GM21619 (cell line): Measurements from ENCODE around the gene COQ10A.
"Not testable (repeated sequence)": the region's sequence is repeated elsewhere in the genome, so short reads cannot be mapped to it uniquely, and the experiment has no call there.

Experiments used
- ATAC-seq: cut with Tn5 transposase; IDR thresholded peaks from one replicate; pipeline ENCODE4 v1.9.1; 2021; ENCODE audit not compliant: unreplicated experiment

COQ10A gene

GRCh38 chr12:56242986-56243385 lies 23.8 kb upstream of the COQ10A start:
- ATAC-seq, result no peak

- ATAC-seq, result no peak
These were observed 23.0 kb upstream of the COQ10A start for GRCh38 chr12:56243731-56244181.

- no peak for ATAC-seq
These were observed 22.2 kb upstream of the COQ10A start for GRCh38 chr12:56244494-56244893.

- ATAC-seq, result no peak
These were observed 18.8 kb upstream of the COQ10A start for GRCh38 chr12:56247923-56248322.

GRCh38 chr12:56248711-56249110 lies 18.0 kb upstream of the COQ10A start:
- no peak for ATAC-seq

GRCh38 chr12:56252649-56253048 lies 14.1 kb upstream of the COQ10A start:
- ATAC-seq, result no peak

GRCh38 chr12:56253091-56253490 lies 13.7 kb upstream of the COQ10A start:
- ATAC-seq, result no peak

GRCh38 chr12:56255671-56256070 lies 11.1 kb upstream of the COQ10A start:
- no peak for ATAC-seq

GRCh38 chr12:56256326-56256960 lies 10.3 kb upstream of the COQ10A start:
- ATAC-seq, result no peak

GRCh38 chr12:56257071-56257470 lies 9.7 kb upstream of the COQ10A start:
- ATAC-seq, result no peak

- ATAC-seq, result peak; percentile 10
These were observed 9.2 kb upstream of the COQ10A start for GRCh38 chr12:56257491-56258067.

GRCh38 chr12:56258068-56258819 lies 8.5 kb upstream of the COQ10A start, which contains the start of gene ANKRD52:
TSS of gene ANKRD52 (minus strand) at chr12:56258384. CDS start at chr12:56258269, 115 bp downstream.
- peak; percentile 87 for ATAC-seq

GRCh38 chr12:56258820-56259183 lies 7.9 kb upstream of the COQ10A start:
- ATAC-seq, result no peak

GRCh38 chr12:56260380-56260779 lies 6.4 kb upstream of the COQ10A start:
- no peak for ATAC-seq

GRCh38 chr12:56260921-56261320 lies 5.8 kb upstream of the COQ10A start:
- ATAC-seq, result no peak

GRCh38 chr12:56261503-56262232 lies 5.1 kb upstream of the COQ10A start:
- no peak for ATAC-seq

- ATAC-seq, result not testable (repeated sequence)
These were observed 3.8 kb upstream of the COQ10A start for GRCh38 chr12:56262955-56263354.

GRCh38 chr12:56266068-56266692 lies 562 bp upstream of the COQ10A start:
- not testable (repeated sequence) for ATAC-seq

GRCh38 chr12:56267443-56268071 lies 815 bp downstream of the COQ10A start:
- peak; percentile 6 for ATAC-seq

GRCh38 chr12:56271031-56271430 lies 4.3 kb downstream of the COQ10A start:
- ATAC-seq, result no peak
